A549 (cell line): ENCODE measurements around the gene MORC3.

Experiments
- CEBPB ChIP-seq, 2 experiments: fragments of >200 bp in 1 of 2; sonication (Bioruptor Twin) in 1 of 2; formaldehyde crosslinking in 1 of 2; IDR thresholded peaks; 2 replicates each; pipeline ENCODE4 v1.6.1; 2012 to 2016
- JUN ChIP-seq, 2 experiments: fragments of >200 bp; sonication (Bioruptor Twin); formaldehyde crosslinking; IDR thresholded peaks; 2 replicates in 1 of 2; 3 replicates in 1 of 2; pipeline ENCODE4 v1.6.1; 2016 to 2017
- KDM1A ChIP-seq: fragments of 200-600 bp; sonication (generic); IDR thresholded peaks from 2 replicates; pipeline ENCODE4 v1.6.1; 2016; ENCODE audit warnings: low read depth, mild to moderate bottlenecking
- PHF8 ChIP-seq: fragments of 200-600 bp; sonication (generic); IDR thresholded peaks from 2 replicates; pipeline ENCODE4 v1.6.1; 2016; ENCODE audit warnings: low read depth, mild to moderate bottlenecking, antibody characterized with exemption, moderate library complexity, borderline replicate concordance
- POLR2A ChIP-seq: IDR thresholded peaks from 2 replicates; pipeline ENCODE4 v1.6.1; 2012; ENCODE audit warnings: mild to moderate bottlenecking, low read length
- POLR2AphosphoS2 ChIP-seq: conservative IDR thresholded peaks from 2 replicates; pipeline ENCODE4 v1.6.1; 2012; ENCODE audit warnings: low read length, improper control_type of control experiment, inconsistent platforms
- RCOR1 ChIP-seq: fragments of 150-350 bp; IDR thresholded peaks from 2 replicates; pipeline ENCODE4 v1.6.1; 2014; ENCODE audit warnings: antibody characterized with exemption, low read length, low read depth
- TF ChIP-seq, protein P1 (sequence below): fragments of >200 bp; sonication (Bioruptor Twin); formaldehyde crosslinking; IDR thresholded peaks from 3 replicates; pipeline ENCODE4 v1.5.1; 2016
- TF ChIP-seq, protein P2 (sequence below): fragments of 200-600 bp; sonication (generic); IDR thresholded peaks from 2 replicates; pipeline ENCODE4 v1.6.1; 2016; ENCODE audit warnings: antibody characterized with exemption, mild to moderate bottlenecking, moderate library complexity
- TF ChIP-seq, protein P3 (sequence below): IDR thresholded peaks from 2 replicates; pipeline ENCODE4 v1.6.1; 2012; ENCODE audit warnings: low read depth, borderline replicate concordance

GRCh38 chr21:36386031-36386642 lies 66.1 kb downstream of the MORC3 start:
- TF ChIP-seq, protein P1, sequence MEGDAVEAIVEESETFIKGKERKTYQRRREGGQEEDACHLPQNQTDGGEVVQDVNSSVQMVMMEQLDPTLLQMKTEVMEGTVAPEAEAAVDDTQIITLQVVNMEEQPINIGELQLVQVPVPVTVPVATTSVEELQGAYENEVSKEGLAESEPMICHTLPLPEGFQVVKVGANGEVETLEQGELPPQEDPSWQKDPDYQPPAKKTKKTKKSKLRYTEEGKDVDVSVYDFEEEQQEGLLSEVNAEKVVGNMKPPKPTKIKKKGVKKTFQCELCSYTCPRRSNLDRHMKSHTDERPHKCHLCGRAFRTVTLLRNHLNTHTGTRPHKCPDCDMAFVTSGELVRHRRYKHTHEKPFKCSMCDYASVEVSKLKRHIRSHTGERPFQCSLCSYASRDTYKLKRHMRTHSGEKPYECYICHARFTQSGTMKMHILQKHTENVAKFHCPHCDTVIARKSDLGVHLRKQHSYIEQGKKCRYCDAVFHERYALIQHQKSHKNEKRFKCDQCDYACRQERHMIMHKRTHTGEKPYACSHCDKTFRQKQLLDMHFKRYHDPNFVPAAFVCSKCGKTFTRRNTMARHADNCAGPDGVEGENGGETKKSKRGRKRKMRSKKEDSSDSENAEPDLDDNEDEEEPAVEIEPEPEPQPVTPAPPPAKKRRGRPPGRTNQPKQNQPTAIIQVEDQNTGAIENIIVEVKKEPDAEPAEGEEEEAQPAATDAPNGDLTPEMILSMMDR, result no peak
- TF ChIP-seq POLR2A (no peak), KDM1A (no peak), CEBPB (IDR thresholded peaks at IDR 0.05) (no peak), PHF8 (no peak), JUN (IDR thresholded peaks at IDR 0.05) (no peak), POLR2AphosphoS2 (no peak), RCOR1 (no peak)
- TF ChIP-seq, protein P2, sequence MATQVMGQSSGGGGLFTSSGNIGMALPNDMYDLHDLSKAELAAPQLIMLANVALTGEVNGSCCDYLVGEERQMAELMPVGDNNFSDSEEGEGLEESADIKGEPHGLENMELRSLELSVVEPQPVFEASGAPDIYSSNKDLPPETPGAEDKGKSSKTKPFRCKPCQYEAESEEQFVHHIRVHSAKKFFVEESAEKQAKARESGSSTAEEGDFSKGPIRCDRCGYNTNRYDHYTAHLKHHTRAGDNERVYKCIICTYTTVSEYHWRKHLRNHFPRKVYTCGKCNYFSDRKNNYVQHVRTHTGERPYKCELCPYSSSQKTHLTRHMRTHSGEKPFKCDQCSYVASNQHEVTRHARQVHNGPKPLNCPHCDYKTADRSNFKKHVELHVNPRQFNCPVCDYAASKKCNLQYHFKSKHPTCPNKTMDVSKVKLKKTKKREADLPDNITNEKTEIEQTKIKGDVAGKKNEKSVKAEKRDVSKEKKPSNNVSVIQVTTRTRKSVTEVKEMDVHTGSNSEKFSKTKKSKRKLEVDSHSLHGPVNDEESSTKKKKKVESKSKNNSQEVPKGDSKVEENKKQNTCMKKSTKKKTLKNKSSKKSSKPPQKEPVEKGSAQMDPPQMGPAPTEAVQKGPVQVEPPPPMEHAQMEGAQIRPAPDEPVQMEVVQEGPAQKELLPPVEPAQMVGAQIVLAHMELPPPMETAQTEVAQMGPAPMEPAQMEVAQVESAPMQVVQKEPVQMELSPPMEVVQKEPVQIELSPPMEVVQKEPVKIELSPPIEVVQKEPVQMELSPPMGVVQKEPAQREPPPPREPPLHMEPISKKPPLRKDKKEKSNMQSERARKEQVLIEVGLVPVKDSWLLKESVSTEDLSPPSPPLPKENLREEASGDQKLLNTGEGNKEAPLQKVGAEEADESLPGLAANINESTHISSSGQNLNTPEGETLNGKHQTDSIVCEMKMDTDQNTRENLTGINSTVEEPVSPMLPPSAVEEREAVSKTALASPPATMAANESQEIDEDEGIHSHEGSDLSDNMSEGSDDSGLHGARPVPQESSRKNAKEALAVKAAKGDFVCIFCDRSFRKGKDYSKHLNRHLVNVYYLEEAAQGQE, result no peak
- TF ChIP-seq, protein P3, sequence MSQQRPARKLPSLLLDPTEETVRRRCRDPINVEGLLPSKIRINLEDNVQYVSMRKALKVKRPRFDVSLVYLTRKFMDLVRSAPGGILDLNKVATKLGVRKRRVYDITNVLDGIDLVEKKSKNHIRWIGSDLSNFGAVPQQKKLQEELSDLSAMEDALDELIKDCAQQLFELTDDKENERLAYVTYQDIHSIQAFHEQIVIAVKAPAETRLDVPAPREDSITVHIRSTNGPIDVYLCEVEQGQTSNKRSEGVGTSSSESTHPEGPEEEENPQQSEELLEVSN, result no peak
